B cell (primary cell): ENCODE measurements around the gene DACT3. TPM values are rescaled to one million over a fixed set of nuclear protein-coding genes. Genes with fewer than 3 reads are reported as not detected.

Experiments used
- ATAC-seq: fragments of 200-7000 bp; cut with Tn5 transposase; one replicate; pipeline ENCODE4 v1.10.0; 2021; ENCODE audit warnings: low read depth, mild to moderate bottlenecking, moderate number of reproducible peaks, moderate library complexity
- CTCF ChIA-PET: fragments of 350-600 bp; sonication (Branson Sonifier 250); formaldehyde crosslinking; loops from one replicate; lab custom pipeline; 2021; ENCODE audit warnings: antibody characterized with exemption, inconsistent platforms; lab: Charles Lee
- POLR2A ChIA-PET: fragments of 350-600 bp; sonication (Branson Sonifier 250); formaldehyde crosslinking; loops from one replicate; lab custom pipeline; 2021; ENCODE audit warnings: antibody characterized with exemption; lab: Charles Lee
- DNase-seq: peaks from one replicate; pipeline ENCODE4 v3.0.0; 2013
- H2AFZ ChIP-seq: 2 replicates; pipeline ENCODE4 v1.6.1; 2012; ENCODE audit warnings: mild to moderate bottlenecking, low read depth, low read length; ENCODE audit not compliant: insufficient read depth, poor library complexity, severe bottlenecking
- H3K27ac ChIP-seq, 2 donors: 1 replicate in 1 of 2; 2 replicates in 1 of 2; pipeline ENCODE4 v1.5.1; 2012 to 2013; ENCODE audit warnings: low read length in 2 of 2, mild to moderate bottlenecking in 2 of 2, moderate library complexity in 1 of 2
- H3K27me3 ChIP-seq, 4 experiments: fragments of 200-600 bp in 1 of 4; sonication (generic) in 1 of 4; replicated peaks in 1 of 4; 1 replicate in 2 of 4; 2 replicates in 2 of 4; pipeline versions ENCODE4 v1.6.1 to v1.7.0; 2013 to 2016; ENCODE audit warnings: low read length in 3 of 4, mild to moderate bottlenecking in 2 of 4, mixed read lengths in 1 of 4, moderate library complexity in 1 of 4; ENCODE audit not compliant: insufficient read depth in 4 of 4, control insufficient read depth in 3 of 4; ENCODE audit errors: control extremely low read depth in 1 of 4
- H3K36me3 ChIP-seq, 2 experiments: replicated peaks in 1 of 2; 1 replicate in 1 of 2; 2 replicates in 1 of 2; pipeline versions ENCODE4 v1.6.1 to v1.7.1; 2013; ENCODE audit warnings: low read length in 1 of 2; ENCODE audit not compliant: insufficient read depth in 2 of 2, control insufficient read depth in 1 of 2; ENCODE audit errors: control extremely low read depth in 1 of 2, extremely low read depth in 1 of 2
- H3K4me1 ChIP-seq, 2 donors: fragments of 200-600 bp in 1 of 2; sonication (generic) in 1 of 2; 1 replicate in 1 of 2; 2 replicates in 1 of 2; pipeline versions ENCODE4 v1.5.1 to v1.6.1; 2013 to 2017; ENCODE audit warnings: low read length in 2 of 2; ENCODE audit not compliant: control insufficient read depth in 2 of 2, insufficient read depth in 2 of 2
- H3K4me2 ChIP-seq: replicated peaks from 2 replicates; pipeline ENCODE3; 2012; ENCODE audit warnings: mild to moderate bottlenecking, low read depth, low read length; ENCODE audit not compliant: poor library complexity, severe bottlenecking
- H3K4me3 ChIP-seq, 5 experiments: fragments of 200-600 bp in 1 of 5; sonication (generic) in 1 of 5; 1 replicate in 3 of 5; 2 replicates in 2 of 5; pipeline versions ENCODE4 v1.5.1 to v1.7.0; 2011 to 2016; ENCODE audit warnings: low read length in 4 of 5, mild to moderate bottlenecking in 4 of 5, low read depth in 2 of 5, control low read depth in 1 of 5, moderate library complexity in 1 of 5; ENCODE audit not compliant: insufficient read depth in 1 of 5; ENCODE audit errors: control extremely low read depth in 1 of 5, extremely low read depth in 1 of 5
- H3K79me2 ChIP-seq: fragments of 200-600 bp; sonication (generic); one replicate; pipeline ENCODE4 v1.6.0; 2016; ENCODE audit warnings: low read length; ENCODE audit not compliant: control insufficient read depth, insufficient read depth
- H3K9ac ChIP-seq: fragments of 200-600 bp; sonication (generic); 2 replicates; pipeline ENCODE4 v1.6.1; 2017; ENCODE audit warnings: mild to moderate bottlenecking, low read length, moderate library complexity
- H3K9me3 ChIP-seq, 3 donors: one replicate each; pipeline versions ENCODE4 v1.6.1 to v1.7.1; 2013; ENCODE audit warnings: low read length in 2 of 3; ENCODE audit not compliant: control insufficient read depth in 2 of 3, insufficient read depth in 1 of 3; ENCODE audit errors: control extremely low read depth in 1 of 3
- H4K20me1 ChIP-seq: 2 replicates; pipeline ENCODE4 v1.6.0; 2012; ENCODE audit warnings: mild to moderate bottlenecking, low read length; ENCODE audit not compliant: insufficient read depth, control insufficient read depth, poor library complexity, severe bottlenecking
- H3K27ac Mint-ChIP-seq: one replicate; pipeline ENCODE4 v1.8.0; 2021; ENCODE audit warnings: mixed read lengths
- H3K27me3 Mint-ChIP-seq: one replicate; pipeline ENCODE4 v1.8.0; 2021; ENCODE audit warnings: mixed read lengths
- H3K4me1 Mint-ChIP-seq: one replicate; pipeline ENCODE4 v1.8.0; 2021; ENCODE audit warnings: mixed read lengths
- H3K4me3 Mint-ChIP-seq: one replicate; pipeline ENCODE4 v1.8.0; 2021; ENCODE audit warnings: mixed read lengths
- H3K9me3 Mint-ChIP-seq: one replicate; pipeline ENCODE4 v1.8.0; 2022; ENCODE audit warnings: mixed read lengths; ENCODE audit not compliant: insufficient read depth
- EZH2 ChIP-seq: IDR thresholded peaks from 2 replicates; pipeline ENCODE4 v1.6.1; 2012; ENCODE audit warnings: borderline replicate concordance, low read depth, mild to moderate bottlenecking, moderate library complexity, low read length; ENCODE audit not compliant: insufficient read depth, poor library complexity, severe bottlenecking
- WGBS: methylation state at CpG from one replicate; pipeline ENCODE4 v1.1.5; 2013; ENCODE audit warnings: missing lambda C conversion rate; ENCODE audit not compliant: insufficient coverage; 5-methylcytosine and 5-hydroxymethylcytosine counted together
- intact Hi-C: fragments of 100-400 bp; cut with micrococcal nuclease; formaldehyde crosslinking; loops from one replicate; pipeline ENCODE4 v1.10.0; 2022
- polyA plus RNA-seq: library from polyadenylated mRNA; depleted of rRNA; stranded (reverse); fragments of >200 nt; gene quantifications from 2 replicates; pipeline ENCODE4 v1.2.3, GENCODE V29; 2012
- total RNA-seq, 2 donors: library from RNA; stranded (reverse); fragments of 120-200 nt in 1 of 2; gene quantifications; 1 replicate in 1 of 2; 2 replicates in 1 of 2; pipeline versions ENCODE4 v1.2.3 to v1.2.4, GENCODE V29; 2013 to 2022
- TF ChIP-seq, protein P1 (sequence below): fragments of 200-600 bp; IDR thresholded peaks from one replicate; pipeline ENCODE4 v1.8.0; 2022; ENCODE audit warnings: antibody characterized with exemption, mild to moderate bottlenecking

Gene DACT3
- total and polyA plus RNA-seq, 2 donors (not counting 1 experiment from before 2014, with no cell fraction given), result 0.03 to 0.15 TPM

DNA sequence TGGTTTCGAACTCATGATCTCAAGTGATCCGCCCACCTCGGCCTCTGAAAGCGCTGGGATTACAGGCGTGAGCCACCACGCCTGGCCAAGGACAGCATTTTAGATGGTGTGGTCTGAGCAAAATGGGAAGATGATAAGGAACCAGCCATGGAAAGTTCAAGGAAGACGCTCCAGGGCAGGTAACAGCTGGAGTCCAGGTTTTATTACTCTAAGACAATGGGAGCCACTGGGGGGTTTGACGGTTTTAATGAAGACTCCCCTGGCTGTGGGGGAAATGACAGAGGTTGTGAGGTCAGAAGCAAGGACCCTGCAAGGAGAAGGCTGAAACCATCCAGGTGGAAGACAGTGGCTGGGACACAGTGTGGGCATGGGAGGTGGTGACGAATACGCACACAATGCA, 35.1 kb upstream of the DACT3 start:
- Histone ChIP-seq H3K27me3 (no peaks in the 10 kb centered on the region), H3K79me2 (peaks cover 74% of the 10 kb centered on the region), H3K4me1 (no peaks in the 10 kb centered on the region), H3K9me3 (no peaks in the 10 kb centered on the region), H4K20me1 (peaks cover 100% of the 10 kb centered on the region), H3K27ac (no peak overlapping the region), H3K9ac (no peak overlapping the region), H3K4me3 (no peak overlapping the region), H3K36me3 (peaks cover 23 to 100% of the 10 kb centered on the region in 2 experiments), H3K4me2 (no peak overlapping the region), H2AFZ (no peak overlapping the region)
- DNase-seq (no peak), ATAC-seq (no peak)
- POLR2A ChIA-PET, result no interaction called here
- Mint-ChIP-seq H3K4me3 (no peak overlapping the region), H3K27ac (no peak overlapping the region), H3K4me1 (peaks cover 3% of the 10 kb centered on the region), H3K27me3 (no peaks in the 10 kb centered on the region), H3K9me3 (no peaks in the 10 kb centered on the region)
- WGBS, result 98% methylated on average over 8 of the region's 10 CpGs
- intact Hi-C loops, result no loop called here
- no peak for TF ChIP-seq EZH2
- TF ChIP-seq, protein P1, sequence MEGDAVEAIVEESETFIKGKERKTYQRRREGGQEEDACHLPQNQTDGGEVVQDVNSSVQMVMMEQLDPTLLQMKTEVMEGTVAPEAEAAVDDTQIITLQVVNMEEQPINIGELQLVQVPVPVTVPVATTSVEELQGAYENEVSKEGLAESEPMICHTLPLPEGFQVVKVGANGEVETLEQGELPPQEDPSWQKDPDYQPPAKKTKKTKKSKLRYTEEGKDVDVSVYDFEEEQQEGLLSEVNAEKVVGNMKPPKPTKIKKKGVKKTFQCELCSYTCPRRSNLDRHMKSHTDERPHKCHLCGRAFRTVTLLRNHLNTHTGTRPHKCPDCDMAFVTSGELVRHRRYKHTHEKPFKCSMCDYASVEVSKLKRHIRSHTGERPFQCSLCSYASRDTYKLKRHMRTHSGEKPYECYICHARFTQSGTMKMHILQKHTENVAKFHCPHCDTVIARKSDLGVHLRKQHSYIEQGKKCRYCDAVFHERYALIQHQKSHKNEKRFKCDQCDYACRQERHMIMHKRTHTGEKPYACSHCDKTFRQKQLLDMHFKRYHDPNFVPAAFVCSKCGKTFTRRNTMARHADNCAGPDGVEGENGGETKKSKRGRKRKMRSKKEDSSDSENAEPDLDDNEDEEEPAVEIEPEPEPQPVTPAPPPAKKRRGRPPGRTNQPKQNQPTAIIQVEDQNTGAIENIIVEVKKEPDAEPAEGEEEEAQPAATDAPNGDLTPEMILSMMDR, result no peak
- CTCF ChIA-PET, result interaction anchor here (0.8 to 1.6 kb wide), 2 partner anchors 10 to 32 kb away, joined by 3 to 6 read pairs; no protein-coding TSS in a partner anchor

DNA sequence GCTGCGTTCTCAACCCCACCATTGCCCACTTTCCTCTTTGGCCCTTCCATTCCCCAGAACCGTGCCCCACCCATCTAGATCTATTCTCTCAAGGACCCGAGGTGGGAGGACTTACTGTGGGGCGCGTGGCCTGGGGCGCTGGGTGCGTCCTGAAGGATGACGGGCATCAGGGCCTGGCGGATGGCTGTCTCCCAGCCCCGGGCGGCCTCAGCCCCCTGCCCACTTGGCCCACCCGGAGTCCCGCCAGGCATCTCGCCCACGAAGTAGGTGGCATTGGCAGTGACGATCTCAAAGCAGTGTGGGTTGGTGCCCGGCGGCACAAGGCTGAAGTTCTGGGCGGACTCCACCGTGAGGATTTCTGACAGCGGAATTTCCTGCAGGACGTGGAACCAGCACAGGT, 32.8 kb upstream of the DACT3 start:
- ATAC-seq, result no peak

More for the DNA sequence above, 32.8 kb upstream of the DACT3 start:
- Histone ChIP-seq H3K27me3 (no peaks in the 10 kb centered on the region), H3K27ac (no peak overlapping the region), H3K4me2 (no peak overlapping the region), H2AFZ (no peak overlapping the region), H3K4me1 (no peaks in the 10 kb centered on the region), H4K20me1 (peaks cover 100% of the 10 kb centered on the region), H3K36me3 (peaks cover 22 to 97% of the 10 kb centered on the region in 2 experiments), H3K4me3 (no peak overlapping the region), H3K79me2 (peaks cover 62% of the 10 kb centered on the region), H3K9me3 (no peaks in the 10 kb centered on the region), H3K9ac (no peak overlapping the region)
- Mint-ChIP-seq H3K27me3 (no peaks in the 10 kb centered on the region), H3K9me3 (no peaks in the 10 kb centered on the region), H3K4me1 (peaks cover 3% of the 10 kb centered on the region), H3K4me3 (no peak overlapping the region), H3K27ac (no peak overlapping the region)
- no peak for TF ChIP-seq EZH2
- TF ChIP-seq, protein P1, result no peak
- intact Hi-C loops, result loop anchor here (5.0 kb wide), 1 partner anchor 34 kb away; no protein-coding TSS in a partner anchor
- ChIA-PET CTCF (interaction anchor here (1.0 to 1.5 kb wide), 3 partner anchors 32 to 36 kb away, joined by 3 to 5 read pairs (median 4); no protein-coding TSS in a partner anchor), POLR2A (no interaction called here)
- no peak for DNase-seq
- WGBS, result 99% methylated on average over 21 of the region's 22 CpGs
